Measurements from ENCODE around the gene ASH1L. TPM values are rescaled to one million over a fixed set of nuclear protein-coding genes. Genes with fewer than 3 reads are reported as not detected.
A peak's percentile ranks its signal among the peaks of the same experiment; 100 is the strongest.

Gene ASH1L
- total RNA-seq, 4 donors from 2014 or later = 63.3 to 75.6 (median 67.7) TPM

DNA sequence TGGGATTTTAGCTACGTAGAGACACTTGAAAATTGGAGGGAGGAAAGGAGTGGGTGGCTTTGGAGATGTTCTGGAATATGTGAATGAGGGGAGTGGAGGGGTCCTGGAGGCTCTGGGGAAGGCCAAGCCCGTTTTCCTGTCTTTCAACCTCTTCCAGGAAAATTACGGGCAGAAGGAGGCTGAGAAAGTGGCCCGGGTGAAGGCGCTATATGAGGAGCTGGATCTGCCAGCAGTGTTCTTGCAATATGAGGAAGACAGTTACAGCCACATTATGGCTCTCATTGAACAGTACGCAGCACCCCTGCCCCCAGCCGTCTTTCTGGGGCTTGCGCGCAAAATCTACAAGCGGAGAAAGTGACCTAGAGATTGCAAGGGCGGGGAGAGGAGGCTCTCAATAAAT, 242.4 kb downstream of the ASH1L start:
- Histone ChIP-seq H3K4me1 (peaks cover 23 to 44% (median 40%) of the 10 kb centered on the region in 4 donors), H3K4me3 (peak overlapping the region; percentile 68 to 94 (median 84)), H3K9me3 (no peaks in the 10 kb centered on the region), H3K27me3 (no peaks in the 10 kb centered on the region), H3K27ac (replicated peaks in 1 of 4) (peak overlapping the region; percentile 99), H3K36me3 (peaks cover 0 to 34% (median 18%) of the 10 kb centered on the region in 4 donors)
- DNase-seq (ENCODE audit: extremely low spot score) = no peak
- 47% methylated on average over 11 of the region's 11 CpGs for WGBS
- no peak for TF ChIP-seq POLR2A (IDR thresholded peaks at IDR 0.05; ENCODE audit: low read depth)
- no peak for TF ChIP-seq POLR2AphosphoS5 (IDR thresholded peaks at IDR 0.05)
- no peak for TF ChIP-seq CTCF (IDR thresholded peaks at IDR 0.05)
- TF ChIP-seq EP300 (IDR thresholded peaks at IDR 0.05) = no peak
- intact Hi-C loops (cut with DNase I) = loop anchor here (2.0 kb wide), 1 partner anchor 41 kb away; no protein-coding TSS in a partner anchor

- intact Hi-C loops (cut with DNase I) = no loop called here
- no peak for DNase-seq (ENCODE audit: extremely low spot score)
These were observed 243.1 kb downstream of the ASH1L start for GRCh38 chr1:155319536-155319935.

DNA sequence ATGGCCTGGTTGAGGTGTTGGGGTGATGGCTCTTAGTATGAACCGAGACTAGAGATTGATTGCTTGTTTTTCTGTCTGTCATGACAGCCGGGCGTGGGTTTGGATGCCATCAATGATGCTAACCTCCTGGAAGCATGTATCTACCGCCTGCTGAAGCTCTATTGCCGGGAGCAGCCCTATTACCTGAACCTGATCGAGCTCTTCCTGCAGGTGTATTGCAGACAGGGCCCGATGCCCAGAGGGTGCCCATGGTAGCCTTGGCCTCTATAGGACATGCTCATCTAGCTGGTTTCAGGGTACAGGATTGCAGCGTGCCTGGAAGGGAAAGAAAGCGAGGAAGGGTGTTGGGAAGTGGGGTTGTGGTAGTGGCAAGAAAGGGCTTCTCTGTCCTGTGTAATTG, 244.5 kb downstream of the ASH1L start:
- no peak overlapping the region for H3K27ac ChIP-seq (replicated peaks in 1 of 4)
- H3K4me1 ChIP-seq = peaks cover 19 to 37% (median 34%) of the 10 kb centered on the region in 4 donors
- no peak overlapping the region for H3K4me3 ChIP-seq
- no peaks in the 10 kb centered on the region for H3K9me3 ChIP-seq
- intact Hi-C loops (cut with DNase I) = no loop called here
- 89% methylated on average over 8 of the region's 9 CpGs for WGBS
- TF ChIP-seq EP300 (IDR thresholded peaks at IDR 0.05) = no peak
- TF ChIP-seq CTCF (IDR thresholded peaks at IDR 0.05) = no peak
- TF ChIP-seq POLR2A (IDR thresholded peaks at IDR 0.05; ENCODE audit: low read depth) = no peak
- no peak for TF ChIP-seq POLR2AphosphoS5 (IDR thresholded peaks at IDR 0.05)
- DNase-seq (ENCODE audit: extremely low spot score) = no peak
- H3K27me3 ChIP-seq = no peaks in the 10 kb centered on the region
- peaks cover 0 to 52% (median 38%) of the 10 kb centered on the region in 4 donors for H3K36me3 ChIP-seq

More at GRCh38 chr1:155319536-155319935, 243.1 kb downstream of the ASH1L start:
- H3K36me3 ChIP-seq = peaks cover 0 to 40% (median 25%) of the 10 kb centered on the region in 4 donors
- no peaks in the 10 kb centered on the region for H3K27me3 ChIP-seq
- TF ChIP-seq POLR2A (IDR thresholded peaks at IDR 0.05; ENCODE audit: low read depth) = no peak
- 100% methylated on average over 3 of the region's 5 CpGs for WGBS
- H3K4me3 ChIP-seq = no peak overlapping the region
- H3K9me3 ChIP-seq = no peaks in the 10 kb centered on the region
- peak overlapping the region in 2 of 4 donors; percentile 99 for H3K27ac ChIP-seq (replicated peaks in 1 of 4)
- peaks cover 19 to 37% (median 34%) of the 10 kb centered on the region in 4 donors for H3K4me1 ChIP-seq

DNA sequence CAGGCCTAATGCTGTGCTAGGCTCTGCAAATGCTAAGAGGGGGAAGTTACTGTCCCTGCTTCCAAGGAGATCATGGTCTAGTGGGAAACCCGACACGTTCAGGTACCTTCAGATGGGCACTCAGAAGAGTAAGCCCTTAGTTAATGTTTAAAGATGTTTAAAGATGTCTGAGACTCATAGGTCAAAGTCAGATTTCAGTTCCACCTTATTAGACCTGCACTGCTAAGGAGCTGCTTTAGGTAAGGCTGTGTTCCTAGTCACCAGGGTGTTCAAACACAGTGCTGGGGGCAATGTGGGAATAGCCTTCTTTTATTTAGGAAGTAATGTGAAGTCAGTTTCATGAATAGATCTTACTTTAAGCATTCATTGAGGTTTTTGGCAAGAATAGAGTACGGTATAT, 245.7 kb downstream of the ASH1L start:
- Histone ChIP-seq H3K27ac (replicated peaks in 1 of 4) (no peak overlapping the region), H3K4me1 (peaks cover 11 to 25% (median 22%) of the 10 kb centered on the region in 4 donors), H3K9me3 (no peaks in the 10 kb centered on the region), H3K27me3 (no peaks in the 10 kb centered on the region), H3K36me3 (peaks cover 0 to 64% (median 49%) of the 10 kb centered on the region in 4 donors), H3K4me3 (no peak overlapping the region)
- no peak for DNase-seq (ENCODE audit: extremely low spot score)
- intact Hi-C loops (cut with DNase I) = no loop called here
- TF ChIP-seq POLR2AphosphoS5 (IDR thresholded peaks at IDR 0.05) = no peak
- no peak for TF ChIP-seq CTCF (IDR thresholded peaks at IDR 0.05)
- TF ChIP-seq POLR2A (IDR thresholded peaks at IDR 0.05; ENCODE audit: low read depth) = no peak
- no peak for TF ChIP-seq EP300 (IDR thresholded peaks at IDR 0.05)
- 96% methylated on average over 3 of the region's 3 CpGs for WGBS

- no peak for DNase-seq (ENCODE audit: extremely low spot score)
- H3K4me1 ChIP-seq = peaks cover 16 to 23% (median 22%) of the 10 kb centered on the region in 4 donors
- H3K27me3 ChIP-seq = no peaks in the 10 kb centered on the region
- TF ChIP-seq CTCF (IDR thresholded peaks at IDR 0.05) = no peak
- peaks cover 4 to 69% (median 49%) of the 10 kb centered on the region in 4 donors for H3K36me3 ChIP-seq
- H3K27ac ChIP-seq (replicated peaks in 1 of 4) = no peak overlapping the region
- no peak overlapping the region for H3K4me3 ChIP-seq
- 82% methylated on average over 8 of the region's 8 CpGs for WGBS
- intact Hi-C loops (cut with DNase I) = no loop called here
- H3K9me3 ChIP-seq = no peaks in the 10 kb centered on the region
These were observed 249.3 kb downstream of the ASH1L start for GRCh38 chr1:155313261-155313660.
